HepG2 (cell line): ENCODE results near the gene TSPAN11. TPM values are rescaled to one million over a fixed set of nuclear protein-coding genes. Genes with fewer than 3 reads are reported as not detected.

ENCODE experiments used
- ATAC-seq: fragments of 200-7000 bp; cut with Tn5 transposase; 3 replicates; pipeline ENCODE4 v1.9.1; 2020; ENCODE audit warnings: mild to moderate bottlenecking, moderate library complexity
- BruUV-seq: library from RNA; stranded (reverse); fragments of 400-500 nt; replicated peaks from 2 replicates; lab custom pipeline; 2021; lab: Mats Ljungman, UMichigan
- CTCF ChIA-PET: fragments of 300-600 bp; formaldehyde crosslinking; extraction: SDS; loops from one replicate; lab custom pipeline; 2021; ENCODE audit warnings: low total read pairs, inconsistent platforms, low intra/inter-chr PET ratio; lab: Yijun Ruan, JAX
- POLR2A ChIA-PET: fragments of 350-600 bp; sonication (Branson Sonifier 250); formaldehyde crosslinking; loops from one replicate; lab custom pipeline; 2020; ENCODE audit warnings: antibody characterized with exemption, inconsistent platforms; lab: Yijun Ruan, JAX
- DNase-seq: peaks from one replicate; pipeline ENCODE4 v3.0.0-alpha.2; 2015; ENCODE audit warnings: low spot score
- FAIRE-seq: peaks from 3 replicates; lab custom pipeline; 2011; peaks lifted over from hg19 to GRCh38; lab: Jason Lieb, UNC
- H2AFZ ChIP-seq: one replicate; pipeline ENCODE4 v1.6.1; 2011; ENCODE audit warnings: low read length, inconsistent platforms
- H3K27ac ChIP-seq: fragments of 300-600 bp; 3 replicates; pipeline ENCODE4 v1.8.0; 2011; ENCODE audit warnings: mixed run types, mild to moderate bottlenecking, mixed read lengths, low read length, inconsistent platforms; ENCODE audit not compliant: insufficient read depth; ENCODE audit errors: extremely low read length
- H3K27me3 ChIP-seq, 2 experiments: fragments of 200-600 bp in 1 of 2; 2 replicates in 1 of 2; 3 replicates in 1 of 2; pipeline versions ENCODE4 v1.6.0 to v1.8.0; 2011; ENCODE audit warnings: low read length in 2 of 2, mild to moderate bottlenecking in 2 of 2, moderate library complexity in 2 of 2, inconsistent platforms in 1 of 2; ENCODE audit not compliant: insufficient read depth in 2 of 2, control insufficient read depth in 1 of 2
- H3K36me3 ChIP-seq, 2 experiments: fragments of 200-600 bp in 1 of 2; replicated peaks in 1 of 2; 2 replicates in 1 of 2; 3 replicates in 1 of 2; pipeline versions ENCODE4 v1.5.1 to v1.8.0; 2011; ENCODE audit warnings: low read length in 2 of 2, inconsistent platforms in 1 of 2; ENCODE audit not compliant: insufficient read depth in 2 of 2, control insufficient read depth in 1 of 2
- H3K4me1 ChIP-seq: 2 replicates; pipeline ENCODE4 v1.5.1; 2012; ENCODE audit warnings: low read length, inconsistent platforms; ENCODE audit not compliant: insufficient read depth
- H3K4me2 ChIP-seq: 2 replicates; pipeline ENCODE4 v1.6.0; 2011; ENCODE audit warnings: low read depth, low read length, inconsistent platforms
- H3K4me3 ChIP-seq, 3 experiments: fragments of 200-600 bp in 1 of 3; sonication (generic), shearing (Covaris generic) in 1 of 3; replicated peaks in 1 of 3; 2 replicates each; pipeline ENCODE4 v1.5.1; 2011 to 2016; ENCODE audit warnings: low read length in 3 of 3, inconsistent platforms in 2 of 3, low read depth in 2 of 3, mild to moderate bottlenecking in 2 of 3, control low read depth in 1 of 3, mixed read lengths in 1 of 3; ENCODE audit not compliant: insufficient read depth in 1 of 3
- H3K79me2 ChIP-seq: one replicate; pipeline ENCODE4 v1.6.1; 2011; ENCODE audit warnings: low read length, inconsistent platforms; ENCODE audit not compliant: insufficient read depth
- H3K9ac ChIP-seq: 2 replicates; pipeline ENCODE4 v1.6.0; 2011; ENCODE audit warnings: mild to moderate bottlenecking, low read depth, low read length, inconsistent platforms; ENCODE audit not compliant: insufficient read depth
- H3K9me3 ChIP-seq: 2 replicates; pipeline ENCODE4 v1.5.1; 2012; ENCODE audit warnings: mild to moderate bottlenecking, low read length
- H4K20me1 ChIP-seq: 2 replicates; pipeline ENCODE4 v1.6.0; 2011; ENCODE audit warnings: inconsistent platforms, mild to moderate bottlenecking, low read length, moderate library complexity; ENCODE audit not compliant: insufficient read depth
- GATA4 ChIP-seq: sonication (generic); IDR thresholded peaks from 2 replicates; pipeline ENCODE4 v1.6.1; 2016; ENCODE audit warnings: antibody characterized with exemption, low read depth, borderline replicate concordance
- HOXA5 ChIP-seq: sonication (generic); formaldehyde crosslinking; IDR thresholded peaks from 2 replicates; pipeline ENCODE4 v1.4.0; 2020; ENCODE audit warnings: missing genetic modification reagents
- KDM2A ChIP-seq: sonication (generic); formaldehyde crosslinking; IDR thresholded peaks from 2 replicates; pipeline ENCODE4 v1.4.0; 2020; ENCODE audit warnings: low read depth, missing genetic modification reagents, borderline replicate concordance
- PRPF4 ChIP-seq: fragments of 200-400 bp; formaldehyde crosslinking; IDR thresholded peaks from 2 replicates; pipeline ENCODE4 v1.6.1; 2016; ENCODE audit warnings: low read length, low read depth; ENCODE audit not compliant: poor library complexity, severe bottlenecking
- SETDB1 ChIP-seq: sonication (generic); formaldehyde crosslinking; IDR thresholded peaks from 2 replicates; pipeline ENCODE4 v1.5.1; 2020; ENCODE audit warnings: missing genetic modification reagents, mild to moderate bottlenecking, borderline replicate concordance
- ZNF567 ChIP-seq: sonication (generic); formaldehyde crosslinking; IDR thresholded peaks from 2 replicates; pipeline ENCODE4 v1.8.1; 2023; ENCODE audit warnings: mild to moderate bottlenecking, missing genetic modification reagents, borderline replicate concordance
- WGBS: methylation state at CpG from one replicate; pipeline ENCODE4 v1.1.6; 2017; ENCODE audit warnings: low lambda C conversion rate; 5-methylcytosine and 5-hydroxymethylcytosine counted together
- in situ Hi-C: cut with HindIII; loops from 2 replicates; pipeline ENCODE4 v1.10.0; 2017; ENCODE audit warnings: low pct_unique_long_range_greater_than_20kb; ENCODE audit not compliant: extremely low pct_ligation_motif_present
- intact Hi-C: fragments of 100-400 bp; cut with micrococcal nuclease; formaldehyde crosslinking; loops from one replicate; pipeline ENCODE4 v1.10.0; 2022; ENCODE audit not compliant: unreplicated experiment
- polyA plus RNA-seq, 8 experiments: library from polyadenylated mRNA; depleted of rRNA in 3 of 8; stranded (reverse) in 7 of 8; unstranded in 1 of 8; fragments of >200 nt; fragmentation: Illumina TruSeq in 4 of 8; extraction: Trizol in 4 of 8; gene quantifications; 2 replicates each; pipeline versions ENCODE4 v1.2.1 to v1.2.3, GENCODE V29; 2011 to 2016; ENCODE audit warnings: low read depth in 4 of 8, missing spikeins in 1 of 8, mixed read lengths in 1 of 8; ENCODE audit not compliant: insufficient read depth in 1 of 8
- total RNA-seq, 5 experiments: library from RNA; depleted of rRNA; stranded (reverse); fragments of >200 nt; fragmentation: Illumina TruSeq; extraction: Trizol; gene quantifications; 2 replicates each; pipeline ENCODE4 v1.2.3, GENCODE V29; 2016; ENCODE audit warnings: low read depth in 1 of 5
- TF ChIP-seq, protein P1 (sequence below): sonication (generic); formaldehyde crosslinking; IDR thresholded peaks from 2 replicates; pipeline ENCODE4 v1.4.0; 2020; ENCODE audit warnings: low read depth, mild to moderate bottlenecking, missing genetic modification reagents
- TF ChIP-seq, protein P2 (sequence below): IDR thresholded peaks from 2 replicates; pipeline ENCODE4 v1.6.1; 2016; ENCODE audit warnings: missing compliant biosample characterization, missing genetic modification reagents, borderline replicate concordance

The TSPAN11 gene
- total and polyA plus RNA-seq, 2 of the 13 experiments (the other 11 are each of a cell fraction or from before 2014, with no cell fraction given): 0.01 to 0.07 TPM

DNA sequence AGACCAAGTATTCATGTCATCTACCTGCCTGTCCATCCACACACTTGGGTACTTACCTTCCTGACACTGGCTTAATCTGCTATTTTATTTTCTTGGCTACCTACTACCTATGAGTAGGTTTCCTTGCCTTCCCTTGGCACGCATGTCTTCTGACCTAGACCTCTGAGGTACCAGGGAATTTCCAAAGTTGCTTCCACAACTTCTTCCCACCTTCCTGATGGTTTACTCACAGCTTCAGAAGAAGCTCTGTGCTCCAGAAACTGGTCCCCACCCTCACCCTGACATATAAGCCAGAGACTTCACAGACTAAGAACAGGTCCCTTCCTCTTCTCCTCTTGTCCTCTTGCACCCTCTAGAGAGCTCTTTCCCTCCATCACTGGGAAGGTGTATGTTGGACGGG lies 111.4 kb downstream of the TSPAN11 start:
- in situ Hi-C loops: no loop called here
- FAIRE-seq: no peak
- Histone ChIP-seq H3K9me3 (no peaks in the 10 kb centered on the region), H3K4me3 (no peak overlapping the region), H3K27me3 (peaks cover 0 to under 1% of the 10 kb centered on the region in 2 experiments; a peak in 1 of 5 replicates), H3K36me3 (no peaks in the 10 kb centered on the region)
- 21% methylated on average over 2 of the region's 2 CpGs for WGBS
- TF ChIP-seq GATA4: no peak
- TF ChIP-seq SETDB1: no peak
- TF ChIP-seq, protein P1, sequence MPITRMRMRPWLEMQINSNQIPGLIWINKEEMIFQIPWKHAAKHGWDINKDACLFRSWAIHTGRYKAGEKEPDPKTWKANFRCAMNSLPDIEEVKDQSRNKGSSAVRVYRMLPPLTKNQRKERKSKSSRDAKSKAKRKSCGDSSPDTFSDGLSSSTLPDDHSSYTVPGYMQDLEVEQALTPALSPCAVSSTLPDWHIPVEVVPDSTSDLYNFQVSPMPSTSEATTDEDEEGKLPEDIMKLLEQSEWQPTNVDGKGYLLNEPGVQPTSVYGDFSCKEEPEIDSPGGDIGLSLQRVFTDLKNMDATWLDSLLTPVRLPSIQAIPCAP (CRISPR knock-in tag): no peak
- no peak for TF ChIP-seq PRPF4
- no peak for TF ChIP-seq HOXA5
- TF ChIP-seq KDM2A: no peak
- TF ChIP-seq, protein P2, sequence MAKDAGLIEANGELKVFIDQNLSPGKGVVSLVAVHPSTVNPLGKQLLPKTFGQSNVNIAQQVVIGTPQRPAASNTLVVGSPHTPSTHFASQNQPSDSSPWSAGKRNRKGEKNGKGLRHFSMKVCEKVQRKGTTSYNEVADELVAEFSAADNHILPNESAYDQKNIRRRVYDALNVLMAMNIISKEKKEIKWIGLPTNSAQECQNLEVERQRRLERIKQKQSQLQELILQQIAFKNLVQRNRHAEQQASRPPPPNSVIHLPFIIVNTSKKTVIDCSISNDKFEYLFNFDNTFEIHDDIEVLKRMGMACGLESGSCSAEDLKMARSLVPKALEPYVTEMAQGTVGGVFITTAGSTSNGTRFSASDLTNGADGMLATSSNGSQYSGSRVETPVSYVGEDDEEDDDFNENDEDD (CRISPR knock-in tag): no peak
- no peak for TF ChIP-seq ZNF567 (CRISPR knock-in tag)
- TF ChIP-seq, all 625 proteins: peak for 0
- no peak for DNase-seq
- POLR2A ChIA-PET: no interaction called here
- Histone ChIP-seq H3K27ac (no peak overlapping the region), H3K4me1 (no peaks in the 10 kb centered on the region), H3K4me2 (no peak overlapping the region), H3K9ac (no peak overlapping the region), H4K20me1 (no peaks in the 10 kb centered on the region), H2AFZ (no peak overlapping the region), H3K79me2 (no peaks in the 10 kb centered on the region)
- CTCF ChIA-PET: no interaction called here
- no TSS peak for BruUV-seq
- intact Hi-C loops: no loop called here
- ATAC-seq: no peak
